ENCODE data around the gene ARMH4. TPM values are rescaled to one million over a fixed set of nuclear protein-coding genes. Genes with fewer than 3 reads are reported as not detected.

ARMH4 gene
- total and polyA plus RNA-seq, 8 donors: 2.0 to 19.4 (median 15.7) TPM

- DNase-seq: no peak
- H3K9me3 ChIP-seq: no peaks in the 10 kb centered on the region
- H3K36me3 ChIP-seq: no peaks in the 10 kb centered on the region
- TF ChIP-seq CTCF (IDR thresholded peaks at IDR 0.05): no peak
- intact Hi-C loops (cut with DNase I): no loop called here
- no peak for ATAC-seq
- no peaks in the 10 kb centered on the region for H3K27me3 ChIP-seq
- no peak overlapping the region for H3K4me3 ChIP-seq
- no peaks in the 10 kb centered on the region for H3K4me1 ChIP-seq
- H3K27ac ChIP-seq: no peak overlapping the region
Observed at GRCh38 chr14:58119381-58119780, 32.6 kb downstream of the ARMH4 start.

GRCh38 chr14:58118097-58118815, 33.8 kb downstream of the ARMH4 start:
- Histone ChIP-seq H3K36me3 (no peaks in the 10 kb centered on the region), H3K4me3 (no peak overlapping the region), H3K9me3 (no peaks in the 10 kb centered on the region), H3K4me1 (no peaks in the 10 kb centered on the region), H3K27me3 (no peaks in the 10 kb centered on the region), H3K27ac (no peak overlapping the region)
- ATAC-seq (no peak), DNase-seq (no peak)
- TF ChIP-seq CTCF (IDR thresholded peaks at IDR 0.05): no peak
- intact Hi-C loops (cut with DNase I): no loop called here

GRCh38 chr14:58109744-58110143, 42.3 kb downstream of the ARMH4 start:
- Histone ChIP-seq H3K36me3 (no peaks in the 10 kb centered on the region), H3K4me1 (no peaks in the 10 kb centered on the region), H3K27ac (no peak overlapping the region), H3K9me3 (no peaks in the 10 kb centered on the region), H3K4me3 (no peak overlapping the region), H3K27me3 (no peaks in the 10 kb centered on the region)
- intact Hi-C loops (cut with DNase I): loop anchor here in 1 of 2 donors (10.0 kb wide), 1 partner anchor 55 kb away; no protein-coding TSS in a partner anchor
- ATAC-seq (no peak), DNase-seq (no peak)
- TF ChIP-seq CTCF (IDR thresholded peaks at IDR 0.05): no peak

- TF ChIP-seq CTCF (IDR thresholded peaks at IDR 0.05): no peak
- ATAC-seq (no peak), DNase-seq (no peak)
- Histone ChIP-seq H3K9me3 (no peaks in the 10 kb centered on the region), H3K36me3 (no peaks in the 10 kb centered on the region), H3K4me1 (no peaks in the 10 kb centered on the region), H3K27me3 (no peaks in the 10 kb centered on the region), H3K27ac (no peak overlapping the region), H3K4me3 (no peak overlapping the region)
- intact Hi-C loops (cut with DNase I): loop anchor here in 1 of 2 donors (10.0 kb wide), 1 partner anchor 56 kb away; no protein-coding TSS in a partner anchor
Observed at GRCh38 chr14:58108717-58109116, 43.3 kb downstream of the ARMH4 start.

- H3K4me3 ChIP-seq: no peak overlapping the region
- H3K27me3 ChIP-seq: no peaks in the 10 kb centered on the region
- no peak overlapping the region for H3K27ac ChIP-seq
- H3K36me3 ChIP-seq: no peaks in the 10 kb centered on the region
- ATAC-seq (peak; percentile 81), DNase-seq (peak in 2 of 4 donors; percentile 43 to 77)
- H3K4me1 ChIP-seq: no peaks in the 10 kb centered on the region
- TF ChIP-seq CTCF (IDR thresholded peaks at IDR 0.05): peak in 1 of 2 donors; percentile 61
- intact Hi-C loops (cut with DNase I): loop anchor here in 1 of 2 donors (10.0 kb wide), 1 partner anchor 57 kb away; no protein-coding TSS in a partner anchor
- H3K9me3 ChIP-seq: no peaks in the 10 kb centered on the region
Observed at GRCh38 chr14:58107947-58108552, 44.0 kb downstream of the ARMH4 start.
